RWPE2 (cell line): Measurements from ENCODE around the gene MLF2.

Experiments used
- ATAC-seq: fragments of 200-7000 bp; cut with Tn5 transposase; 3 replicates; pipeline ENCODE4 v1.9.1; 2021; ENCODE audit warnings: low read depth
- DNase-seq: peaks from one replicate; pipeline ENCODE4 v3.0.0-alpha.2; 2020; ENCODE audit warnings: low spot score
- H3K27ac ChIP-seq: fragments of 450-650 bp; 2 replicates; pipeline ENCODE4 v1.5.1; 2017; ENCODE audit warnings: mild to moderate bottlenecking; ENCODE audit not compliant: poor library complexity, severe bottlenecking
- H3K27me3 ChIP-seq: fragments of 250-450 bp; sonication (Bioruptor Pico); 2 replicates; pipeline ENCODE4 v1.5.1; 2021; ENCODE audit warnings: mild to moderate bottlenecking, moderate library complexity; ENCODE audit not compliant: insufficient read depth, poor library complexity, severe bottlenecking
- H3K36me3 ChIP-seq: fragments of 250-450 bp; sonication (Bioruptor Pico); 2 replicates; pipeline ENCODE4 v1.5.1; 2020; ENCODE audit warnings: low read depth, mild to moderate bottlenecking, moderate library complexity
- H3K4me1 ChIP-seq: fragments of 250-450 bp; sonication (Bioruptor Pico); 2 replicates; pipeline ENCODE4 v1.5.1; 2021; ENCODE audit warnings: mild to moderate bottlenecking, moderate library complexity; ENCODE audit not compliant: insufficient read depth, poor library complexity, severe bottlenecking
- H3K4me3 ChIP-seq: fragments of 250-450 bp; sonication (Bioruptor Pico); 2 replicates; pipeline ENCODE4 v1.5.1; 2021; ENCODE audit warnings: mild to moderate bottlenecking, moderate library complexity; ENCODE audit not compliant: severe bottlenecking
- H3K9me3 ChIP-seq: fragments of 250-450 bp; sonication (Bioruptor Pico); 2 replicates; pipeline ENCODE4 v1.5.1; 2021; ENCODE audit warnings: mild to moderate bottlenecking, moderate library complexity; ENCODE audit not compliant: severe bottlenecking
- TF ChIP-seq, protein P1 (sequence below): fragments of 450-650 bp; IDR thresholded peaks from one replicate; pipeline ENCODE4 v1.5.1; 2017; ENCODE audit warnings: mild to moderate bottlenecking, moderate library complexity; ENCODE audit not compliant: poor library complexity, severe bottlenecking

Gene MLF2

DNA sequence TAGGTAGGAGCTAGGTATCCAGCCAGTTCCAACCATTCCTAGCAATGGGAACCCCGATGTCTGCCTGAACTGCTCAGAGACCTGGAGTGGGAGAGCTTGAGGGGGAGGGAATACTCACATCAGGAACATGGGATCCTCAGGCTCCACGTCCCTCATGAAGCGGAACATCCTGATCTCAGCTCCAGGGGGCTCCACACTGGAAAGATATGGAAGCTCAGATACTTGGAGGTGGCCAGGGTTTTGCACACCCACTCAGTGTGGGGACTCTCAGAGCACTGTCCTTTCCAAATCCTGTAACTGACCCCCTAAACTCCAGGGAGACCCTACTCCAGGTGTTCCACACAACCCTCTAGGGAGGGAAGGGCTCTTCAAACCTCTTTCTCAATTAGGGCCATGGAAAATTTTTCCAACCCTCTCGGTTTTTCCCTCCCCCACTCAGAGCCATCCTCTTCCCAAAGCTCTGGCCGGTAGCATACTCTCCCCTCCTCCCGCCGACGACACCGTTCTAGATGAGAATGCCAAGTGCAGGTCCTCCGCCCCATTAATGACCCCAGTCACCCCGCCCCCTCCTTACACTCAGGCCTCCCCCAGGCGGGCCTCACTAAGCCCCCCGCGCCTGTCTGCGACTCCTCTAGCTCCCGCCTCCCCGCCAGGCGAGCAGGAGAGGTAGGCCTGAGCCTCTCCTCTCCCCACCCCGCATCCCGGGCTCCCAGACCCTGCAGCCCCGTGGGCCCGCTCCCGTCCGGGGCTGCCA is 597 bp downstream of the MLF2 start:
- no peaks in the 10 kb centered on the region for H3K4me1 ChIP-seq
- H3K27ac ChIP-seq: peak overlapping the region; percentile 77
- no peak for DNase-seq
- peak; percentile 15; the same call in 2 of the 3 replicates for ATAC-seq
- no peaks in the 10 kb centered on the region for H3K27me3 ChIP-seq
- peak overlapping the region; percentile 86 for H3K4me3 ChIP-seq
- H3K9me3 ChIP-seq: no peaks in the 10 kb centered on the region
- TF ChIP-seq, protein P1, sequence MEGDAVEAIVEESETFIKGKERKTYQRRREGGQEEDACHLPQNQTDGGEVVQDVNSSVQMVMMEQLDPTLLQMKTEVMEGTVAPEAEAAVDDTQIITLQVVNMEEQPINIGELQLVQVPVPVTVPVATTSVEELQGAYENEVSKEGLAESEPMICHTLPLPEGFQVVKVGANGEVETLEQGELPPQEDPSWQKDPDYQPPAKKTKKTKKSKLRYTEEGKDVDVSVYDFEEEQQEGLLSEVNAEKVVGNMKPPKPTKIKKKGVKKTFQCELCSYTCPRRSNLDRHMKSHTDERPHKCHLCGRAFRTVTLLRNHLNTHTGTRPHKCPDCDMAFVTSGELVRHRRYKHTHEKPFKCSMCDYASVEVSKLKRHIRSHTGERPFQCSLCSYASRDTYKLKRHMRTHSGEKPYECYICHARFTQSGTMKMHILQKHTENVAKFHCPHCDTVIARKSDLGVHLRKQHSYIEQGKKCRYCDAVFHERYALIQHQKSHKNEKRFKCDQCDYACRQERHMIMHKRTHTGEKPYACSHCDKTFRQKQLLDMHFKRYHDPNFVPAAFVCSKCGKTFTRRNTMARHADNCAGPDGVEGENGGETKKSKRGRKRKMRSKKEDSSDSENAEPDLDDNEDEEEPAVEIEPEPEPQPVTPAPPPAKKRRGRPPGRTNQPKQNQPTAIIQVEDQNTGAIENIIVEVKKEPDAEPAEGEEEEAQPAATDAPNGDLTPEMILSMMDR: peak; percentile 7
- peaks cover 44% of the 10 kb centered on the region for H3K36me3 ChIP-seq

DNA sequence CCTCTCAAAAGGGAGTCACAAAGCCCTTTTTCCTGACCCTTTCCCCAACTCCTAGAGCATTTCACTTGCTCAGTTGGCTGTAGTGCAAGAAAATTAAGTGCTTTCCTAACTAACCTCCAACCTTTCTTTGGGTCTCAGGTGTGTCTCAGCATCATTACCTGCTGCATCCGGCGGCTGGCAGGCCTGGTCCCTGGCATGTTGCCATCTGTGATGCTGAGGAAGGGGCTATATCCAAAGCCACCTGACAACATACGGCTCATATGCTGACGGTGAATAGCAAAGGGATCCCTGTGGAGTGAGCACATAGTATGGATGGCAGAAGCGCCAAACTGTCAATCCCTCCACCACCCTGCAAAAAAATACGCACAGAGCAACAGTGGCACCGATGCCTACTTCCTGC is 1.2 kb downstream of the MLF2 start:
- Histone ChIP-seq H3K27ac (peak overlapping the region; percentile 77), H3K36me3 (peaks cover 44% of the 10 kb centered on the region), H3K4me1 (no peaks in the 10 kb centered on the region), H3K4me3 (peak overlapping the region; percentile 86), H3K9me3 (no peaks in the 10 kb centered on the region), H3K27me3 (no peaks in the 10 kb centered on the region)
- DNase-seq: no peak
- TF ChIP-seq, protein P1: no peak
- no peak for ATAC-seq

DNA sequence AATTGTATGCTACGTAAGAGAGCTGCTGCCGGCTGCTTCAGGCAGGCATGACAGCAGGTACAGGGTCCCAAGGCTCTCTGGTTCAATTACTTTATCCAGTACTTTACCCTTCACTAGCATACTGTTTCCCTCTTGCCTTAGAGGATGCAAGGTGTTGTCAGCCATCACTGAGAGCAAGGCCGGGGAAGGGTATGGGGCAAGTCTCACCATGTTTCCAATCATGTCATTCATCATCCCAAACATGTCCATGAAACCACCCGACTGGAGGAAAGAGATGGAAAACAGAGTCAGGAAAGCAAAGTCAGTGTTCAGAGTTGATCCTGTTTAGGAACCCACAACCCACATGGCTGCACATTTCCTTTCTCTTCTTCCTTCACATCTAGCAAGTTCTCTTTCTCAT is 2.4 kb downstream of the MLF2 start:
- no peaks in the 10 kb centered on the region for H3K27me3 ChIP-seq
- DNase-seq (no peak), ATAC-seq (no peak)
- TF ChIP-seq, protein P1: no peak
- no peak overlapping the region for H3K27ac ChIP-seq
- H3K4me1 ChIP-seq: peaks cover 8% of the 10 kb centered on the region
- no peaks in the 10 kb centered on the region for H3K9me3 ChIP-seq
- H3K4me3 ChIP-seq: no peak overlapping the region
- peaks cover 52% of the 10 kb centered on the region for H3K36me3 ChIP-seq

DNA sequence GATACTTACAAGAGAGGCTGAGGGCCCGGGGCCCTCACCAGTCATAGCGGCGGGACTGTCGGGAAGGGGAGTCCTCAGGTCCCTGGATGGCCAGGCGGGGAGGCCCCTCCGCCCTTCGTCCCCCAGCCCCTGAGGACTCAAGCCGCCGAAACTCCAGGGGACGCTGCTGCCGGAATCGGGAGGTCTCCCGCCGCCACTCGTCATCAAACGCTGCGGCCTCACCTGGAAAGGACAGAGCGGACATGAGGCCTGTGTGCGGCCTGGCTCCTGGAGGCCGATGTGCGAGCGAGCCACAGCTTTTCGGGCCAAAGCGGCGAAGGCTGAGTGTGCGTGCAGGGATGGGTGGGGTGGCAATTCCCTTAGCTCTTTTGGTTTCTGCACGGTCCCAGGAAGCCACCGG is 4.2 kb downstream of the MLF2 start:
- no peak for DNase-seq
- no peak overlapping the region for H3K27ac ChIP-seq
- H3K27me3 ChIP-seq: no peaks in the 10 kb centered on the region
- TF ChIP-seq, protein P1: no peak
- H3K4me3 ChIP-seq: no peak overlapping the region
- no peaks in the 10 kb centered on the region for H3K9me3 ChIP-seq
- no peak for ATAC-seq
- peaks cover 10% of the 10 kb centered on the region for H3K4me1 ChIP-seq
- peaks cover 52% of the 10 kb centered on the region for H3K36me3 ChIP-seq

DNA sequence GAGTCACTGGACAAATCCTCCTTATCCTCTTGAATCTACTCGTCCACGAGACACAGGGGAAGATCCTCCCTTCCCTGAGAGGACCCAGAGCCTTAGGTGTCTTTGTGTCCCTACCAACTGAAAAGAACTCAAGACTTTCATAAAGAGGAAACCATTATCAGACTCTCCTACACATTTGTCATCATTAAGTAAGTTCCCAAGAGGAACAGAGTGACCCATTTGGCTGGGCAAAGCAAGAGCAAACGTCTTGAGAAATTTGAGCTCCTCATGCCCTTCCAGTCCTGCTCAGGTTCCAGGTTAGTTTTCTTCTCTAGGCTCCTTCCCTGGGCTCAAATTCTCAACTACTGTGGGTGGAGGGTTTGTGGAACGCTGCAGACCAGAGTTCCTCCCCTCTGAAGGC is 5.7 kb downstream of the MLF2 start:
- Histone ChIP-seq H3K9me3 (no peaks in the 10 kb centered on the region), H3K4me3 (no peak overlapping the region), H3K27ac (peak overlapping the region; percentile 73), H3K27me3 (no peaks in the 10 kb centered on the region), H3K36me3 (peaks cover 52% of the 10 kb centered on the region), H3K4me1 (peaks cover 13% of the 10 kb centered on the region)
- ATAC-seq (no peak), DNase-seq (no peak)
- TF ChIP-seq, protein P1: no peak
